NCI-H82 treated with DMSO at 0.1 percent for 48 hours (cell line): ENCODE results near the gene ZNF445.
"Not testable (repeated sequence)": the region's sequence is repeated elsewhere in the genome, so short reads cannot be mapped to it uniquely, and the experiment has no call there.

Experiments
- DNase-seq: peaks from one replicate; lab custom pipeline; 2025; ENCODE audit not compliant: unreplicated experiment; lab: John Stamatoyannopoulos, UW

The ZNF445 gene

GRCh38 chr3:44477312-44478030 is at the start of gene ZNF445:
ZNF445 (minus strand) TSS chr3:44477670; CDS start chr3:44455549, 22,121 bp downstream.
- DNase-seq = peak; percentile 19

- no peak for DNase-seq
Measured at GRCh38 chr3:44525060-44525459, 47.6 kb upstream of the ZNF445 start.

- no peak for DNase-seq
Measured at GRCh38 chr3:44522494-44522933, 45.0 kb upstream of the ZNF445 start.

- no peak for DNase-seq
Measured at GRCh38 chr3:44521721-44522120, 44.3 kb upstream of the ZNF445 start.

GRCh38 chr3:44518782-44519156 is 41.3 kb upstream of the ZNF445 start:
- no peak for DNase-seq

GRCh38 chr3:44516230-44516629 is 38.8 kb upstream of the ZNF445 start:
- DNase-seq = no peak

GRCh38 chr3:44513513-44513912 is 36.0 kb upstream of the ZNF445 start:
- DNase-seq = no peak

GRCh38 chr3:44511238-44511566 is 33.7 kb upstream of the ZNF445 start:
- DNase-seq = no peak

GRCh38 chr3:44510000-44510368 is 32.5 kb upstream of the ZNF445 start:
- DNase-seq = no peak

GRCh38 chr3:44509393-44509921 is 32.0 kb upstream of the ZNF445 start:
- DNase-seq = no peak

- no peak for DNase-seq
Measured at GRCh38 chr3:44506961-44507360, 29.5 kb upstream of the ZNF445 start.

- DNase-seq = no peak
Measured at GRCh38 chr3:44506556-44506955, 29.1 kb upstream of the ZNF445 start.

GRCh38 chr3:44504566-44504965 is 27.1 kb upstream of the ZNF445 start:
- DNase-seq = no peak

GRCh38 chr3:44503178-44503577 is 25.7 kb upstream of the ZNF445 start:
- DNase-seq = not testable (repeated sequence)

- DNase-seq = no peak
Measured at GRCh38 chr3:44501971-44502370, 24.5 kb upstream of the ZNF445 start.

- not testable (repeated sequence) for DNase-seq
Measured at GRCh38 chr3:44499899-44500168, 22.4 kb upstream of the ZNF445 start.

GRCh38 chr3:44499149-44499898 is 21.9 kb upstream of the ZNF445 start:
- DNase-seq = no peak

- DNase-seq = no peak
Measured at GRCh38 chr3:44495636-44496415, 18.4 kb upstream of the ZNF445 start.

- no peak for DNase-seq
Measured at GRCh38 chr3:44492496-44492895, 15.0 kb upstream of the ZNF445 start.

GRCh38 chr3:44482721-44483120 is 5.3 kb upstream of the ZNF445 start:
- DNase-seq = no peak

- DNase-seq = no peak
Measured at GRCh38 chr3:44478606-44479094, 1.2 kb upstream of the ZNF445 start.

GRCh38 chr3:44478055-44478468 is 592 bp upstream of the ZNF445 start:
- no peak for DNase-seq
